HG03432 (cell line): ENCODE results near the gene C1GALT1C1L.
"Not testable (repeated sequence)": the region's sequence is repeated elsewhere in the genome, so short reads cannot be mapped to it uniquely, and the experiment has no call there.

Experiments
- ATAC-seq: cut with Tn5 transposase; IDR thresholded peaks from one replicate; pipeline ENCODE4 v1.9.1; 2021; ENCODE audit warnings: mild to moderate bottlenecking, moderate library complexity; ENCODE audit not compliant: unreplicated experiment

Gene C1GALT1C1L

DNA sequence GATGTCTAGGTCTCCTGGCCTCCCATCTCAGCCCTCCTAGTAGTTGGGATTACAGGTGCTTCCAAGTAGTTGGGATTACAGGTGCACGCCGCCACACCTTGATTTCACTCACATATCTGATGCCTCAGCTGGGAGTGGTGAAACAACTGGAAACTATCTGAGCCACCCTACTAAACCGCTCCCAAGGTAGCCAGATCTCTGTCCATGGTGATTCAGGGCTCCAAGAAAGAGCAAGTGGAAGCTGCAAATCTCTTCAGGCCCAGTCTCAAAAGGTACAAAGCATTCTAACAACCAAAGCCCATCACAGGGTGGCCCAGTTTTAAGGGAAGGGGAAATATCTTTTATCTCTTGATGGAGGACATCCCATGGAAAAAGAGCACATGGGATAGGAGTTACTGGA is 19.0 kb downstream of the C1GALT1C1L start:
- ATAC-seq: no peak

DNA sequence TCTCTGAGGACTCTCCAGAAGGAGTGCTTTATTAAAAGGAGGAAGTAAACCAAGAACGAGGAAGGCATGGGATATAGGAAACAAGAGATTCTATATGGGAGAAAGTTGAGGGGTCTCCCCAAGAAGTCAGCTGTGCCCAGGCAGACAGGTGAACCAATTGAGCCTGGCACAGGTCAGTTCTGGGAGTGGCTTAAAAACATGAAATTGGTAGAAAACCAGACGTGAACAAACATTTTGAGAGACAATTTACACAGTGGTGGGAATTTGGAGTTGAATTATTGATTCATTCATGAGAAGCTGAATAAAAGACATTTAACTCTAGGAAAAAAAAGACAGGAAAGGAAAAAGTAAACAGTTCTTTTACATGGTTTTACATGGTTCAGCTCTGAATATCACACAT is 22.7 kb downstream of the C1GALT1C1L start:
- no peak for ATAC-seq

- no peak for ATAC-seq
These were observed 27.1 kb downstream of the C1GALT1C1L start for GRCh38 chr2:43648994-43649701.

DNA sequence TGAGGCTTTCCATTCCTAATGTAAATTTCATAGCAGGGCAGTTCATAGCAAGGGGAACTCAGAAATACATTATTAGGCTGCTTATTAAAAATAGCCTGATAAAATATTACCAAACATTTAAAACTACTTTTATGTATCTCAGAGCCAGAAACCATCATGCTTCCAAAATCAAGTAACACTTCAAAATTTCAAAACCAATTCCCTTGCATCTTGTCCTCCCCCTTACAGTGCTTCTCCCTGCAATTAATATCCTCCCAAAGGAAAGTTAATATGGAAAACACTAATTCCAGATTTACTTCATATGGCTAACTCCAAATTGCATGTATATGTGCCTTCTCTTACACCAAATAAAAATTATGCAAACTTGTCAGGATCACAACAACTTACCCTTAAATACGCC is 32.5 kb downstream of the C1GALT1C1L start:
- no peak for ATAC-seq

DNA sequence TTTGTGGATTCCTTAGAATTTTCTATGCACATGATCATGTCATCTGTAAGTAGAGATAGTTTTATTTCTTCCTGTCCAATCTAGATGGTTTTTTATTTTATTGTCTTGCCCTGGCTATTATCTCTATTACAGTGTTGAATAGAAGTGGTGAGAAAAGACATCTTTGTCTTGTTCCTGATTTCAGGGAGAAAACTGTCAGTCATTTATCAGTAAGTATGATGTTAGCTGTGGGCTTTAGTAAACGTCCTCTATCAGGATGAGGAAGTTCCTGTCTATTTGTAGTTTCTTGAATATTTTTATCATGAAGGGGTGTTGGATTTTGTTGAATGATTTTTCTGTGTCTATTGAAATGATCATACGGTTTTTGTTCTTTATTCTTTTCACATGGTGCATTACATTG is 33.9 kb downstream of the C1GALT1C1L start:
- no peak for ATAC-seq

DNA sequence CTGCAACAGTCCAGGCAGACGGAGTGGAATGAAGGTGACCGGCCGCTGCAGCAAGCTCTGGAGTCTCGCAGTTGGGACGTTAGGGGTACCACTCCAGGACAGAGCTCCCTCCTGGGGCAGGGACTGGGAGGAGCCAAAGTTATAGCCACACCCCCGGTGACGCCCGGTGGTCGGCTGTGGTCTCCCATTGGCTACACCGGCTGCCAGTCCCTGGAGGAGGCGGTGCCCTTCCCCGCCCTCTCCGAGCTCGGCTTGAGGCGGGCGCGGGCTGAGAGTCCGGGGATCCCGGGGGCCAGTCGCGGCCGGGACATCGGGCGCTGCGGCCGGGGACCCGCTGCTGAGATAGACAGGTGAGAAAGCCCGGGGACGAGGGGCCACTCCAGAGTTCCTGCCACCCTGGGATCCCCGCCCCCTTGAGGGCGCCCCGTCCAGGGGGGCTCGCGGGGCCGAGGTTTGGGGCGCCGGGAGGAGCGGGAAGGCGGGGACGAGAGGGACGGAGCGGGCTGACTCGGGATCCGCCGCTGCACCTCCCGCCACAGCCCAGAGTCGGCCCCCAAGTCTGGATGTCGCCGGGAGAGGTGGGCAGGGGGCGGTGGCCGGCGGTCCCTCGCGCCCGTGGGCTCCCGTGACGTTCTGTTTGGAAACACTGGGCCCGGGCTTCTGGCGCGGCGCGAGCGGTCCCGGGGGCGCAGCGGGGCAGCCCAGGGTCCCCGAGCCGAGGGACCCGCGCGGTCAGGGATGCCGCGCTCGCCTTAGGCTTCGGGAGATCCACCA is 39.0 kb downstream of the C1GALT1C1L start, which contains the start of gene PLEKHH2:
PLEKHH2 (plus strand) TSS at position 231 of the 774 bp plus-strand sequence. CDS start 7,414 bp downstream, outside the sequence.
- ATAC-seq: peak; percentile 100

DNA sequence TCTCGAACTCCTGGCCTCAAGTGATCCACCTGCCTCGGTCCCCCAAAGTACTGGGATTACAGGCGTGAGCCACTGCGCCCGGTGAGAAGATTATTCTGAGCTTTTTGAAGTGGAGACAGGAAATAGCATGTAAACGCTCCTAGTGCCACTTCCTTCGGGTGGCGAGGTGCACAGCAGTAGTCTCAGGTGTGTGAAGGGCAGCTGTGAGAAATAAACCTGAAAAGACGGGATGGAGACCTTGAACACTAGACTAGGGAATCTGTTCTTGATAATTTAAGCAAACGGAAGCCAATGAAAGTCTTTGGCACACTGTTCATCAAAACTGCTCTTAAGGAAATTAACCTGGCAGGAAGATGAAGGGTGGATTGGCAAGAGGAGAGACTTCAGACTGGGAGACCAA is 39.6 kb downstream of the C1GALT1C1L start:
- ATAC-seq: no peak

GRCh38 chr2:43636153-43636552 is 40.1 kb downstream of the C1GALT1C1L start:
- ATAC-seq: not testable (repeated sequence)

GRCh38 chr2:43634604-43635306 is 41.5 kb downstream of the C1GALT1C1L start:
- no peak for ATAC-seq

GRCh38 chr2:43631618-43632317 is 44.5 kb downstream of the C1GALT1C1L start:
- no peak for ATAC-seq
